Liver (tissue), 3 donors: Measurements from ENCODE around the gene SH2D4B.

Experiments used
- GABPA ChIP-seq, 2 donors: IDR thresholded peaks in 1 of 2; conservative IDR thresholded peaks in 1 of 2; 2 replicates each; pipeline ENCODE4 v1.6.1; 2016; ENCODE audit warnings: antibody characterized with exemption in 2 of 2, mild to moderate bottlenecking in 1 of 2, moderate library complexity in 1 of 2
- HNF4G ChIP-seq: IDR thresholded peaks from 2 replicates; pipeline ENCODE4 v1.6.1; 2016; ENCODE audit warnings: antibody characterized with exemption
- RAD21 ChIP-seq, 2 donors: IDR thresholded peaks; 2 replicates each; pipeline ENCODE4 v1.6.1; 2016; ENCODE audit warnings: antibody characterized with exemption in 2 of 2, mild to moderate bottlenecking in 2 of 2
- TAF1 ChIP-seq: conservative IDR thresholded peaks from 2 replicates; pipeline ENCODE4 v1.6.1; 2016; ENCODE audit warnings: antibody characterized with exemption, mild to moderate bottlenecking
- YY1 ChIP-seq: IDR thresholded peaks from 2 replicates; pipeline ENCODE4 v1.6.1; 2016; ENCODE audit warnings: antibody characterized with exemption, mild to moderate bottlenecking
- TF ChIP-seq, protein P1 (sequence below): fragments of 150-350 bp; IDR thresholded peaks from 2 replicates; pipeline ENCODE4 v1.5.1; 2017; ENCODE audit warnings: improper control_type of control experiment, low read depth, low read length; ENCODE audit not compliant: missing input control
- TF ChIP-seq, protein P2 (sequence below): IDR thresholded peaks from 2 replicates; pipeline ENCODE4 v1.6.1; 2016; ENCODE audit warnings: antibody characterized with exemption, mild to moderate bottlenecking
- TF ChIP-seq, protein P3 (sequence below): IDR thresholded peaks from 2 replicates; pipeline ENCODE4 v1.6.1; 2016; ENCODE audit warnings: antibody characterized with exemption
- TF ChIP-seq, protein P4 (sequence below): IDR thresholded peaks from 2 replicates; pipeline ENCODE4 v1.6.1; 2016; ENCODE audit warnings: antibody characterized with exemption
- donor health status: healthy.
- donor health status: healthy.

DNA sequence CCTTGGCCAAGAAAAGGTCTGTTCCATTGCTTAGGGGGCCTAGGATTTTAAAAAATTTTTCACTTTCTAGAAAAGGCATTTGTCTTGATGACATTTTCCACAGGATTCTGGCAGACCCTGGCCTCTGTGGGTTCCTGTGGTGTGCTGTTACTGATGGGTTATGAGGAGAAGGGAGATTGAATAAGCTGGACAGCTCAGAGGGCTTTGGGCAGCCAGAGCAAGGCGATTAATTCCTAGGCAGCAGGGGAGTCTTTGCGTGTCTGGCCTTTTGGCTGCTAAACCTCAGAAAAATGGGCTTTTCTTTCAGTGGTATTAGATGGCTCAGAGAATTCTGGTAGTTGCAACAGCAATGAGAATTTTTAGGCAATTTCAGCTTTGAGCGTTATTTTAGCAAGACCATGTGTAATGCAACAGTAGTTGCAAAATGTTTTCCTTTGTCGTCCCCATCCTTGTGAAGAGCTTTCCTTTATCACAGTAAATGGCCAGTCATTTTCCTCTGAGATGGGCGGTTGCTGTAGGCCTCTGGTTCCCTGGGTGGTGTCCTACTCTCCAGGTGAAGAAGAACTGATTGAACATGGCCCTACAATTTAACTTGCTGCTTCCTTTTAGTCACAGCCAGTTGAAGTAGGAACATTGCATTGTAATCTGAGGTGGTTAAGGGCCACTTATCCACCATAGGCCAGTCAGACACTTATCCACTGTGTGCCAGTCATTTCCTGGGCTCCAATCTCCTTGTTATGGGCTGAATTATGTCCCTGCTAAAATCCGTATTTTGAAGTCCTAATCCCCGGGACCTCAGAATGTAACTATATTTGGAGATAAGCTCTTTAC lies 43.2 kb downstream of the SH2D4B start:
- TF ChIP-seq GABPA (IDR thresholded peaks at IDR 0.05 in 1 of 2, conservative IDR thresholded peaks at IDR 0.05 in 1 of 2) (no peak), RAD21 (IDR thresholded peaks at IDR 0.05) (no peak), HNF4G (no peak), YY1 (no peak), TAF1 (no peak)
- TF ChIP-seq, protein P1, sequence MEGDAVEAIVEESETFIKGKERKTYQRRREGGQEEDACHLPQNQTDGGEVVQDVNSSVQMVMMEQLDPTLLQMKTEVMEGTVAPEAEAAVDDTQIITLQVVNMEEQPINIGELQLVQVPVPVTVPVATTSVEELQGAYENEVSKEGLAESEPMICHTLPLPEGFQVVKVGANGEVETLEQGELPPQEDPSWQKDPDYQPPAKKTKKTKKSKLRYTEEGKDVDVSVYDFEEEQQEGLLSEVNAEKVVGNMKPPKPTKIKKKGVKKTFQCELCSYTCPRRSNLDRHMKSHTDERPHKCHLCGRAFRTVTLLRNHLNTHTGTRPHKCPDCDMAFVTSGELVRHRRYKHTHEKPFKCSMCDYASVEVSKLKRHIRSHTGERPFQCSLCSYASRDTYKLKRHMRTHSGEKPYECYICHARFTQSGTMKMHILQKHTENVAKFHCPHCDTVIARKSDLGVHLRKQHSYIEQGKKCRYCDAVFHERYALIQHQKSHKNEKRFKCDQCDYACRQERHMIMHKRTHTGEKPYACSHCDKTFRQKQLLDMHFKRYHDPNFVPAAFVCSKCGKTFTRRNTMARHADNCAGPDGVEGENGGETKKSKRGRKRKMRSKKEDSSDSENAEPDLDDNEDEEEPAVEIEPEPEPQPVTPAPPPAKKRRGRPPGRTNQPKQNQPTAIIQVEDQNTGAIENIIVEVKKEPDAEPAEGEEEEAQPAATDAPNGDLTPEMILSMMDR = no peak
- TF ChIP-seq, protein P2, sequence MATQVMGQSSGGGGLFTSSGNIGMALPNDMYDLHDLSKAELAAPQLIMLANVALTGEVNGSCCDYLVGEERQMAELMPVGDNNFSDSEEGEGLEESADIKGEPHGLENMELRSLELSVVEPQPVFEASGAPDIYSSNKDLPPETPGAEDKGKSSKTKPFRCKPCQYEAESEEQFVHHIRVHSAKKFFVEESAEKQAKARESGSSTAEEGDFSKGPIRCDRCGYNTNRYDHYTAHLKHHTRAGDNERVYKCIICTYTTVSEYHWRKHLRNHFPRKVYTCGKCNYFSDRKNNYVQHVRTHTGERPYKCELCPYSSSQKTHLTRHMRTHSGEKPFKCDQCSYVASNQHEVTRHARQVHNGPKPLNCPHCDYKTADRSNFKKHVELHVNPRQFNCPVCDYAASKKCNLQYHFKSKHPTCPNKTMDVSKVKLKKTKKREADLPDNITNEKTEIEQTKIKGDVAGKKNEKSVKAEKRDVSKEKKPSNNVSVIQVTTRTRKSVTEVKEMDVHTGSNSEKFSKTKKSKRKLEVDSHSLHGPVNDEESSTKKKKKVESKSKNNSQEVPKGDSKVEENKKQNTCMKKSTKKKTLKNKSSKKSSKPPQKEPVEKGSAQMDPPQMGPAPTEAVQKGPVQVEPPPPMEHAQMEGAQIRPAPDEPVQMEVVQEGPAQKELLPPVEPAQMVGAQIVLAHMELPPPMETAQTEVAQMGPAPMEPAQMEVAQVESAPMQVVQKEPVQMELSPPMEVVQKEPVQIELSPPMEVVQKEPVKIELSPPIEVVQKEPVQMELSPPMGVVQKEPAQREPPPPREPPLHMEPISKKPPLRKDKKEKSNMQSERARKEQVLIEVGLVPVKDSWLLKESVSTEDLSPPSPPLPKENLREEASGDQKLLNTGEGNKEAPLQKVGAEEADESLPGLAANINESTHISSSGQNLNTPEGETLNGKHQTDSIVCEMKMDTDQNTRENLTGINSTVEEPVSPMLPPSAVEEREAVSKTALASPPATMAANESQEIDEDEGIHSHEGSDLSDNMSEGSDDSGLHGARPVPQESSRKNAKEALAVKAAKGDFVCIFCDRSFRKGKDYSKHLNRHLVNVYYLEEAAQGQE = no peak
- TF ChIP-seq, protein P3, sequence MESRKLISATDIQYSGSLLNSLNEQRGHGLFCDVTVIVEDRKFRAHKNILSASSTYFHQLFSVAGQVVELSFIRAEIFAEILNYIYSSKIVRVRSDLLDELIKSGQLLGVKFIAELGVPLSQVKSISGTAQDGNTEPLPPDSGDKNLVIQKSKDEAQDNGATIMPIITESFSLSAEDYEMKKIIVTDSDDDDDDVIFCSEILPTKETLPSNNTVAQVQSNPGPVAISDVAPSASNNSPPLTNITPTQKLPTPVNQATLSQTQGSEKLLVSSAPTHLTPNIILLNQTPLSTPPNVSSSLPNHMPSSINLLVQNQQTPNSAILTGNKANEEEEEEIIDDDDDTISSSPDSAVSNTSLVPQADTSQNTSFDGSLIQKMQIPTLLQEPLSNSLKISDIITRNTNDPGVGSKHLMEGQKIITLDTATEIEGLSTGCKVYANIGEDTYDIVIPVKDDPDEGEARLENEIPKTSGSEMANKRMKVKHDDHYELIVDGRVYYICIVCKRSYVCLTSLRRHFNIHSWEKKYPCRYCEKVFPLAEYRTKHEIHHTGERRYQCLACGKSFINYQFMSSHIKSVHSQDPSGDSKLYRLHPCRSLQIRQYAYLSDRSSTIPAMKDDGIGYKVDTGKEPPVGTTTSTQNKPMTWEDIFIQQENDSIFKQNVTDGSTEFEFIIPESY = no peak
- TF ChIP-seq, protein P4, sequence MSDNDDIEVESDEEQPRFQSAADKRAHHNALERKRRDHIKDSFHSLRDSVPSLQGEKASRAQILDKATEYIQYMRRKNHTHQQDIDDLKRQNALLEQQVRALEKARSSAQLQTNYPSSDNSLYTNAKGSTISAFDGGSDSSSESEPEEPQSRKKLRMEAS = no peak
